K562 (cell line): ENCODE results near the gene DCST1. TPM values are rescaled to one million over a fixed set of nuclear protein-coding genes. Genes with fewer than 3 reads are reported as not detected.
A peak's percentile ranks its signal among the peaks of the same experiment; 100 is the strongest.

Experiments used
- ARID1B ChIP-seq: fragments of 450-650 bp; IDR thresholded peaks from 2 replicates; pipeline ENCODE4 v1.6.1; 2016; ENCODE audit warnings: antibody characterized with exemption, mild to moderate bottlenecking, inconsistent platforms
- BCOR ChIP-seq: fragments of 450-650 bp; IDR thresholded peaks from 2 replicates; pipeline ENCODE4 v1.6.1; 2016
- CREB1 ChIP-seq, 2 experiments: sonication (generic) in 1 of 2; formaldehyde crosslinking in 1 of 2; IDR thresholded peaks; 2 replicates each; pipeline versions ENCODE4 v1.6.1 to v1.8.0; 2012 to 2022; ENCODE audit warnings: inconsistent platforms in 1 of 2, mild to moderate bottlenecking in 1 of 2, missing genetic modification reagents in 1 of 2, moderate library complexity in 1 of 2
- CTCFL ChIP-seq: IDR thresholded peaks from 2 replicates; pipeline ENCODE4 v1.6.1; 2011; ENCODE audit warnings: borderline replicate concordance, low read depth, mild to moderate bottlenecking, moderate library complexity, low read length; ENCODE audit not compliant: insufficient read depth, poor library complexity, severe bottlenecking
- ETV6 ChIP-seq, 3 experiments: fragments of 150-350 bp in 1 of 3; sonication (generic) in 1 of 3; formaldehyde crosslinking in 1 of 3; IDR thresholded peaks; 2 replicates each; pipeline versions ENCODE4 v1.6.1 to v1.8.0; 2014 to 2022; ENCODE audit warnings: borderline replicate concordance in 2 of 3, low read depth in 2 of 3, antibody characterized with exemption in 1 of 3, low read length in 1 of 3, mild to moderate bottlenecking in 1 of 3, missing genetic modification reagents in 1 of 3
- FOXA1 ChIP-seq: fragments of 450-650 bp; IDR thresholded peaks from 2 replicates; pipeline ENCODE4 v1.6.1; 2016; ENCODE audit warnings: mild to moderate bottlenecking, borderline replicate concordance
- FOXA3 ChIP-seq, 2 experiments: fragments of 450-650 bp in 1 of 2; sonication (generic) in 1 of 2; formaldehyde crosslinking; IDR thresholded peaks in 1 of 2; conservative IDR thresholded peaks in 1 of 2; 2 replicates each; pipeline versions ENCODE4 v1.4.0 to v1.8.0; 2020 to 2022; ENCODE audit warnings: mild to moderate bottlenecking in 2 of 2, missing genetic modification reagents in 1 of 2
- HDGF ChIP-seq: fragments of 450-650 bp; IDR thresholded peaks from 2 replicates; pipeline ENCODE4 v1.6.1; 2016
- MAZ ChIP-seq, 2 experiments: fragments of 450-650 bp in 1 of 2; sonication (generic) in 1 of 2; formaldehyde crosslinking; IDR thresholded peaks in 1 of 2; conservative IDR thresholded peaks in 1 of 2; 2 replicates each; pipeline versions ENCODE4 v1.4.0 to v1.5.0; 2020; ENCODE audit warnings: mild to moderate bottlenecking in 1 of 2, missing genetic modification reagents in 1 of 2
- PKNOX1 ChIP-seq: fragments of 450-650 bp; IDR thresholded peaks from 2 replicates; pipeline ENCODE4 v1.6.1; 2016
- POLR2B ChIP-seq: fragments of 450-650 bp; IDR thresholded peaks from 2 replicates; pipeline ENCODE4 v1.6.1; 2018; ENCODE audit warnings: low read depth; ENCODE audit not compliant: partially characterized antibody
- RFX1 ChIP-seq: fragments of 450-650 bp; IDR thresholded peaks from 2 replicates; pipeline ENCODE4 v1.6.1; 2016; ENCODE audit warnings: mild to moderate bottlenecking, moderate library complexity
- ZBTB40 ChIP-seq, 2 experiments: fragments of 450-650 bp in 1 of 2; sonication (generic) in 1 of 2; formaldehyde crosslinking in 1 of 2; IDR thresholded peaks; 2 replicates each; pipeline versions ENCODE4 v1.7.1 to v1.9.0; 2016 to 2022; ENCODE audit warnings: inconsistent platforms in 1 of 2, mild to moderate bottlenecking in 1 of 2, missing genetic modification reagents in 1 of 2
- ZC3H11A ChIP-seq: IDR thresholded peaks from 2 replicates; pipeline ENCODE4 v1.6.1; 2012; ENCODE audit warnings: low read depth, low read length, improper control_type of control experiment
- polyA plus RNA-seq, 8 experiments: library from polyadenylated mRNA; depleted of rRNA in 4 of 8; stranded (reverse) in 5 of 8; unstranded in 3 of 8; fragments of >200 nt; fragmentation: Nextera tagmentation in 2 of 8; fragmentation: Illumina TruSeq in 1 of 8; extraction: Ambion mirVana in 2 of 8; extraction: Trizol in 1 of 8; gene quantifications; 2 replicates each; pipeline versions ENCODE4 v1.2.1 to v1.2.3, GENCODE V29; 2011 to 2014; ENCODE audit warnings: inconsistent platforms in 1 of 8, missing spikeins in 1 of 8
- total RNA-seq, 7 experiments: library from RNA; depleted of rRNA in 6 of 7; stranded (reverse); fragments of >200 nt in 6 of 7; fragmentation: Illumina TruSeq in 2 of 7; extraction: Trizol in 2 of 7; gene quantifications; 2 replicates each; pipeline versions ENCODE4 v1.2.1 to v1.2.3, GENCODE V29; 2011 to 2021; ENCODE audit warnings: low replicate concordance in 1 of 7

Gene DCST1
- total and polyA plus RNA-seq, 9 of the 15 experiments (the other 6 are each of a cell fraction or from before 2014, with no cell fraction given), result not detected

GRCh38 chr1:155064111-155064831 is 30.6 kb downstream of the DCST1 start (continued):
- TF ChIP-seq FOXA3 (CRISPR knock-in tag; conservative IDR thresholded peaks at IDR 0.05 in 1 of 2, IDR thresholded peaks at IDR 0.05 in 1 of 2) (no peak), BCOR (peak; percentile 100), ETV6 (IDR thresholded peaks at IDR 0.05; ENCODE audit: borderline replicate concordance in 1 of 2, low read depth in 2 of 2, low read length in 1 of 2) (no peak), ETV6 (CRISPR knock-in tag; IDR thresholded peaks at IDR 0.05; ENCODE audit: borderline replicate concordance) (no peak), ZC3H11A (no peak), PKNOX1 (0 out of 2 replicates have a peak, but pooled peaks have one; percentile 18), POLR2B (no peak), FOXA1 (no peak), ZBTB40 (IDR thresholded peaks at IDR 0.05) (peak; percentile 13; the same call in 1 of the 2 replicates), ZBTB40 (CRISPR knock-in tag; IDR thresholded peaks at IDR 0.05) (no peak), CREB1 (IDR thresholded peaks at IDR 0.05) (no peak), CREB1 (CRISPR knock-in tag; IDR thresholded peaks at IDR 0.05) (no peak), CTCFL (no peak), ARID1B (no peak), RFX1 (no peak), MAZ (CRISPR knock-in tag; conservative IDR thresholded peaks at IDR 0.05 in 1 of 2, IDR thresholded peaks at IDR 0.05 in 1 of 2) (peak; percentile 2 to 18; a peak in 1 of 4 replicates), HDGF (peak; percentile 92)
